HG03060 (cell line): Measurements from ENCODE around the gene VANGL1.

ENCODE experiments used
- ATAC-seq: cut with Tn5 transposase; IDR thresholded peaks from one replicate; pipeline ENCODE4 v1.9.1; 2021; ENCODE audit warnings: low read depth, moderate number of reproducible peaks; ENCODE audit not compliant: unreplicated experiment

Gene VANGL1

DNA sequence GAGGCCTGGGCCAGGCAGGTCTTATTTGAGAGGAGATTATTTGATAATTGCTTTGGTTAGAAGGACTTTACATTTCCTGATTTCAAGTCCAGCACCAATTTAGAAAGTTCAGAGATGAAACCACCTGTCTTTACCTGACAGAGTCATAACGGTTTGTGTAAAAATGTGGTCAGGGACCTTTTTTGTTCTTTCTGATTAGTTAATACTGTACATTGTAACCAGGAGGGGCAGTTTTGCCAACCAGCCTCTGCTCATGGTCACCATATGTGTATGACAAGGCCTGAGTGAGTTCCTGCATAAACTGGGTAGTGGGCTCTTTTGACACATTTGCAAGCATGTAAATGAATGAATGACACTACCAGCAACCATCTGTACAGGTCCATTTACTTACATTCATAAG lies 55.8 kb downstream of the VANGL1 start:
- ATAC-seq = no peak

GRCh38 chr1:115701090-115701489 lies 59.3 kb downstream of the VANGL1 start:
- no peak for ATAC-seq

- ATAC-seq = no peak
Observed at GRCh38 chr1:115702959-115703358, 61.2 kb downstream of the VANGL1 start.

DNA sequence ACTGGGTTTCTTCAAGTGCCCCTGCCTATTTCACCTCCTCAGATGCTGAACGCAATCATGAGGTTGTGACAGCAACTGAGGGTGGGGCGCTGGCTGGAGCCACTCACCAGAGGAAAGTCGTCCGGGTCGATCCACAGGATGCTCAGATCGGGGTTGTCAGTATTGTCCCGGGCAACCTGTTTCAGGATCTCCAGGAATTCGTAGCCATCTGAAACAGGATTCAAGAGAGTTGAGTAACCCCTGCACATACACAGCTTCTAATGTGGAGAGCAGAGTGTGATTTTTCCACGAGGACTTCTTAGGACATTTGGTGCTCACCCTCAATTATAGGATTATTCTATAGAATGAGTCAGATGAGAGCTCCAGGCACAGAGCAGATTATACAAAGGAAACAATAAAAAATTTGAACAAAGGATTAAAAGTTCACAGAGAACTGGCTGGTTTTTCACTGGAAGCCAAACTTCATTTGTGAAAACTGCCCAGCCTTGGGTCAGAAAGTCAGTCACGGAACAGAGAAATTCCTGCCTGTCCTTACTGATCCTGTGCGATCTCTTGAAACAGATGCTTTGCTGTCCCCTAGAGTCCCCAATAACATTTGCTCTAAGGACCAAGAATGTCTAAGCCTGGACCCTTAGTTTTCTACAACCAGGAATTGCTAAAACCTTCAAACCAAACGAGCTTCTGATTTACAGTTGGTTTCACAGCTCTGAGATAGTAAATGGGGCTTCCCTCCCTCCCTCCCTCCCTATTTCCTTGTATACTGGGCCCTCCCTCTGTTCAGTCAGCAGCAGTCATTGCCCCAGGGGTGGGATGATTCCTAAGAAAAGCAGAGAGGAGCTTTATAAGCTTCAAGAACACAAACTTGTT lies 63.5 kb downstream of the VANGL1 start:
- ATAC-seq = no peak

DNA sequence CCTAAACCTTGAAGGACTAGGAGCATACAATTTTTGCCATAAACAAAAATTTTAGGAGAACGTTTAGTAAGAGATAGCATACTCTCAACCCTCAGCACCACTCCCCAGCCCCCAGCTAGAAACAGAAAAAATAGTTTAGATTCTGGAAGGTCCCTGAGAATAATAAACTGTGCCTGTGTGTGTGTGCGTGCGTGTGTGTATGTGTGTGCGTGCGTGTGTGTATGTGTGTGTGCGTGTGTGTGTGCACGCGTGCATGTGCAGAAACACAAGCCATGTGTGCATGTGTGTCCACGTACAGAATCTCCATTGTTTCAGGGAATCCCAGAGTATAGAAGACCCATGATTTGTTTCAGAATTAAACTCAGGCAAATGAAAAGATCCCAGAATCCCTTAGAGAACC lies 64.2 kb downstream of the VANGL1 start:
- ATAC-seq = no peak

- no peak for ATAC-seq
Observed at GRCh38 chr1:115706587-115707425, 65.0 kb downstream of the VANGL1 start.

DNA sequence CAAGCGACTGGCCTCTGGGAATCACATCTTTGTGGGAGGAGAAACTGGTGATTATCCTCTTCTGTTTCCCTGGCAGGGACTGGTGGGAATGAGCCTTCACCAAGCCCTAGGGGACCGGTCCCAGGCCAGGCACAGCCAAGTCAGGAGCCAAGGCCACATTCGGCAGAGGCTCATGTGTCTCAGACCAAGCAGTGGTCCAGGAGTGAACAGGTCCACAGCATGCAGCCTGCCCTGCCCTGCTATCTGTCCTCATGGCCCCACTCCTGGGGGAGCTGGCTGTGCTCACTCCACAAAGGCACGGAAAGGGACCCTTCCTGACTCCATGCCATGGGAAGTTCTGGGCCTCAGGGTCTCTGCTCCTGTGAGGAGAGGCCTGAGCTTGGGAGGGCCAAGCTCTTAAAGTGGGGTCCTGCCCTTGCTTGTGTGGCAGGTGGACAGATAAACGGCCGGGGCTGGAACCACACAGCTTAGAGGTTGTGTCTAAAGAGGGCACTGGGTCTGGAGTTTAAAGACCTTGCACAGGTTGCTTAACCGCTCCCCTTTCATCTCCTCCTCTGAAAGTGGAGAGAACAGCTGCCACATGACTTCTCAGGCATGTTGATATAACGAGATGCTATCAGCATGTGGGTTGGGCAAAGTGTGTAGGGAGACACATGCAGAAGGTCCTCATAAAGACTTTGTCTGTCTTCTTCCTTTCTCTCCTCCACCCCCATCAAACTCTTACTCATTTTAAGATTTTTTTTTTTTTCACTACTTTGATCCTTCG lies 69.3 kb downstream of the VANGL1 start:
- no peak for ATAC-seq

DNA sequence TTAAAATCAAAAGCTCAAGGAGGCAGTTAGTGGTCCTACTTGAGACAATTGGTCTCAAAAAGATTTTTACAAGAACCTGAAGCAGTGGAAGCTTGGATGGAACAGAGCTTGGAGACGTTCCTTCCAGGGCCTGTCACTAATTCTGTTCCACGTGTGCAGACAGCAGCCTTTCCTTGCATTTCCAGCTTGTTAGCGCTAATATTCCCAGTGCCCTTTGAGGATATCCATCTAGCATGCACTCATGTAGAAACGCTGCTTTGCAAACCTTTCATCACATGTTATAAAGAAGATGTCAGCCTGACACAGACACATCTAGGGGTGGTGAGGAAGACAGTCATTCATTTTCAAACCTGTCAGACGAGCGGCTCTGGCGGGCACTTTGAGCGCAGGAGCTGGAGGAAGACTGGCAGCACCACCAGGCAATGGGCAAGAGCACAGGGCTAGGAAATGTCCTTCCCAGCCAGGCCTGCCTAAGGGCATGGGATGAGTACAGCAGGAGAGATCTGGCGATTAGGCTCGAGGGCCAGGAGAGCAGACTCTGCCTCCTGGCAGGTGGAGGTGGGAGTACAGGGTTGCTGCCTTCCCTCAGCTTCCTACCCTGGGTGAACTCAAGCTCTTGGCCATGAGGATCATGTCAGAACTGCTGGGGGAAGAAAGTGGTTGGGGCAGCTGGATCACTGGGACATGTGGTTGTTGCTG lies 71.3 kb downstream of the VANGL1 start:
- ATAC-seq = no peak

- ATAC-seq = no peak
Observed at GRCh38 chr1:115713906-115714305, 72.1 kb downstream of the VANGL1 start.

DNA sequence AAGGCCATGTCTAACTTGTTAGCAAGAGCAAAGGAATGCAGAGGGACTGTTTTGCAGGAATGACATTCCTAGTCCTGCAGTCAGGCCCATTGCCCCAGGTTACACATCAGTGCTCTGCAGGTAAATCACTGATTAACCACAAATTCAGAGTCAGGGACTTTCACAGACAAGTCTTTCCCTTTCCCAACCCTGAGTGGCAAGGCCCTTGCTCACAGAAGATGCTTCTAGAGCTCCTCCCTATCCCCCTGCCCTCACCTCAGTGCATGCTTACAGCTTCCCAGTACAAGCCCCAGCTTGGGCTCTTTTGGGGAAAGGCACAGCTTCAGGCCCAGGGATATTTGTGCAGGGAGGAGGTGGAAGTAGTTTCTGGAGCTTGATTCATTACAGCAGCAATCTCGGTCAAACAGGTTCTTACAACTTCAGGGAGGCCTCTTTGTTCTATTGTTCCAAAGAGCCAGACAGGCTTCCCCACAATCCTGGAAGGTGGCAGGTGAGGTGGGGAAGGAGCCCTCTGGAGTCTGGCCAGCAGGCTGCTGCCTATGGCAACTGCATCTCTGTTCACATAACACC lies 72.9 kb downstream of the VANGL1 start:
- no peak for ATAC-seq

DNA sequence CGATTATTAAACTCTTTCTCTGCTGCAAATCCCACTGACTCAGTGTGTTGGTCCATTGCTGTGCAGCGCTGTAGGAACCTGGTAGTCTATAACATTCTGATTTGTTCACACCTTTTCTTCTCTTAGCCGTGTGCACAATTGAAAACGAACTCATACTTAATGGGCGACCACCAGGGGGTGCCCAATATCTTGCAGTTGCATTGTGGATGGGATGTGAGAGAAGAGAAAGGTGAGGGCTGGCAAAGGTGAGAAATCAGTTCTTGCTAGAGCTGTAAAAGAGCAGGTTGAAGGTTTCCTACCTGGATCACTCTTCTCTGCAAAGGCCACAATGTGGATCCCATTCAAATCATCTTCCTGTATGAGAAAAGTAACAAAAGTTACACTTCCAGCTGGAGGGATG lies 75.8 kb downstream of the VANGL1 start:
- ATAC-seq = no peak

DNA sequence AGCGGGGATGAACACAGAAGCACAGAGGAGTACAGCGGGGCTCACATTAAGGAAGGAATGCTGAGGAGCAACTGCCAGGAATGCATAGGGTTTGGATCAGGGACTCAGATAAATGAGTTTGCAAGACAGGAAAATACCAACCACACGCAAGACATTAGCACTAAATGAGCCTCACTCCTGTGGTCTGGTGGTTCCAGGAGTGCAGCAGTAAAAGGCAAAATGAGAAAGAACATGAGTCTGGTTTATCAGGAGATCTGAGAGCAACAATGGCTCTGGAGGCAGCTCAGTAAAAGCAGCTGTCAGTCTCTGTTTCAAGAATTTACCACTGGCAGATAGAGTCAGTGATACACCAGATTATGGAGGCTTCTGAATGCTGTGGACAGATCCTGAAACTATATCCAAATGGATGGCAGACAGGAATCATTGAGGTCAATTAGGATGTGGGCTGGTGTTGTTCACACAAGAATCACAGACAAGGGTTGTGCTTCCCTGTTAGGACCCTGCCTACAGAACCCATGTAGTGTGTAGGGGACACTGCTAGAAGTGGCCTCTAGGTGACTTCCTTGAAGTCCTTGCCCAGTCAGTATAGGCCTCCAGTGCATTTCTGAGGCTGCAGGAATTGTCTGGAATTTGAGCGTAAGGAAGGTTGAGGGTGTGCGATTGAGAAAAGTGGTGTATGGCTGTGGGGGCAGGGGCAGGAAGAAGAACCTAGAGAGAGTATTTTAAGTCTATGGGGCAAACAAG lies 76.4 kb downstream of the VANGL1 start:
- no peak for ATAC-seq

GRCh38 chr1:115719285-115719684 lies 77.5 kb downstream of the VANGL1 start:
- no peak for ATAC-seq

- ATAC-seq = no peak
Observed at GRCh38 chr1:115722221-115722620, 80.5 kb downstream of the VANGL1 start.

DNA sequence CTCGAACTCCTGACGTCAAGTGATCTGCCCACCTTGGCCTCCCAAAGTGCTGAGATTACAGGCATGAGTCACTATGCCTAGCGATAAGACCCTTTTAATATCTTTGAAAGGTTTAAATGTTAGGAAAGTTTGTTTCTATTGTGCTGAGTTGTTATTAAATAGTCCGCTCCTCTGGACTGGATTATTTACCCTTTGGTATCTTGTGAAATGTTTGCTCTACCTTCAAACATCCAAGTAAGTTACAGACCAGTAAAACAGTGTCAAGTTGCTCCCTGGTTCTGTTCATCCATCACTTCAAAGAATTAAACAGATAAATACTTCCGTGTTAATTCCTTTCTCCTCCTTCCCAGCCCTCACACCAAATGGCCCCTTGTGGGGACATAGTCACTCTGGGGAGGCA lies 82.0 kb downstream of the VANGL1 start:
- ATAC-seq = no peak

GRCh38 chr1:115725600-115725999 lies 83.8 kb downstream of the VANGL1 start:
- no peak for ATAC-seq

- ATAC-seq = no peak
Observed at GRCh38 chr1:115726161-115726560, 84.4 kb downstream of the VANGL1 start.

DNA sequence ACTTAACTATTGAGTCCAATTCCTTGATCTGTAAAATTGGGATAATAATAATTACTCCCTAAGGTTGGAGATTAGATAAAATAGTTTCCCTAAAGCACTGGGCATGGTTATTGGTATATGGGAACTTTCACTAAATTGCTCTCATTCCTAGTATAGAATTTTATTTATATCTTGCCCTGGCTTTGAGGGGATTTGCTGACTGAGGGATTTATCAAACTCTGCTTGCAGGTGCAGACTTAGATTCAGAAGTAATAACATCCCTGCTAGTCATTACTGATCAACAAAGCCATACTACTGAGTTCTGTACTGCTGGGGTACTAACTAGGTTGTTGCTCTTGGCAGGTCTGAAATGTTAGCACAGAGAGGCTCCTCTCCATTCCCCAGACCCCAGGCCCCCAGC lies 84.8 kb downstream of the VANGL1 start:
- ATAC-seq = no peak

DNA sequence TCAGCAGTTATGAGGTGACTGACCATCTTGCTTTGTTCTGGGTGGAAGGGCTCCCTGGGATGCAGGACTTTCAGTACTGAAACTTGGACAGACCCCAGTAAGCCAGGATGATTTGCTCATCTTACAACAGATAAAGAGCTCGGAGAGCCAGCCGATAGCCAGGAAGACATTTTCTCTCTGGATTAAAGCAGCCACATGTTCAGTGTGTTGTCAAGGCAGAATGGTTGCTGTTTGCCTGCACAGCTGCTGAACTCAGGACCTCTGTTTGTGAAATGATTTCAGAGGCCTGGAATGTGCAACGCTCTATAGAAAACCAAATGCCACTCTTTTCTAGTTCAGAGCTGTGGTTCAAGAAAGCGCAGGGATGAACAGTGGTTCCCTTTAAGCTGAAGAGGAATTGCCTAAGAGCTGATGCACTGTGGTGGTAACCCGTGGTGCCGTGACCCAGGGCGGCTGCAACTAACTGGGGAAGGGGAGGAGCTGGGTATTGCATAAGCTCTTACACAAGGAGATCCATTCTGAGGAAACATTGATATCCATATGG lies 86.0 kb downstream of the VANGL1 start:
- ATAC-seq = no peak
